ENCODE data around the gene IRF2. TPM values are rescaled to one million over a fixed set of nuclear protein-coding genes. Genes with fewer than 3 reads are reported as not detected.
A peak's percentile ranks its signal among the peaks of the same experiment; 100 is the strongest.

IRF2 gene
- polyA plus RNA-seq, 1 donor (not counting 4 experiments of a cell fraction or from before 2014, with no cell fraction given), result 23.8 TPM

DNA sequence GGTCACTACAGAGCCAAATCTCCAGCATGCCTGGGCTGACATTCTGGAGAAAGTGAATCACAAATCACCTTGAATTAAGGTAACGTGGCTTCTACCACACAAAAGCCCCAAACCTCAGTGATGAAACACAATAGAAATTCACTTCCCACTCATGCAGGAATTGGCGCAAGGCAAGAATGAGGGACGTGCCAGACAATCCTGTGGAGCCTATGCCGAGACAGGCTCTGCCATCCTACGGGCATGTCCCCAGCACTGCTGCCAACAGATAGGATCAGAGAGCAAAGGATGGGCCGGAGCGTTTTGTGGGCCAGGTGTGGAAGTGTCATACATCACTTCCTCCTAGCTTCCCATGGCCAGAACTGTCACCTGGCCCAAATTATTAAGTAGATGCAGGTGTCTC, 118.0 kb downstream of the IRF2 start:
- Histone ChIP-seq H3K9ac (ENCODE audit: control insufficient read depth, extremely low read depth, insufficient read depth, low read length) (no peak overlapping the region), H3K36me3 (ENCODE audit: control insufficient read depth in 2 of 2, extremely low read depth in 1 of 2, insufficient read depth in 2 of 2, low read length in 2 of 2) (no peaks in the 10 kb centered on the region), H3K27me3 (ENCODE audit: control insufficient read depth, extremely low read depth, insufficient read depth, low read length) (no peaks in the 10 kb centered on the region), H3K9me3 (ENCODE audit: control insufficient read depth, low read depth, low read length) (no peaks in the 10 kb centered on the region), H4K20me1 (ENCODE audit: control insufficient read depth, extremely low read depth, insufficient read depth, low read length) (no peaks in the 10 kb centered on the region), H2AFZ (ENCODE audit: control insufficient read depth, low read length) (peak overlapping the region; percentile 58), H3K4me2 (ENCODE audit: control insufficient read depth, extremely low read depth, insufficient read depth, low read depth, low read length) (peak overlapping the region; percentile 17), H3K4me1 (ENCODE audit: control insufficient read depth, extremely low read depth, insufficient read depth, low read length) (peaks cover 18% of the 10 kb centered on the region), H3K27ac (ENCODE audit: control insufficient read depth, insufficient read depth, low read length) (no peak overlapping the region), H3K9me1 (ENCODE audit: control insufficient read depth, extremely low read depth, insufficient read depth, low read length) (no peaks in the 10 kb centered on the region), H3K79me2 (ENCODE audit: control insufficient read depth, insufficient read depth, low read length) (no peaks in the 10 kb centered on the region), H3K4me3 (ENCODE audit: control insufficient read depth in 2 of 3, extremely low read depth in 1 of 3, insufficient read depth in 2 of 3, low read depth in 1 of 3, low read length in 3 of 3) (no peak overlapping the region)
- FAIRE-seq (peak; percentile 63), DNase-seq (ENCODE audit: low read depth, low spot score) (peak; percentile 55)
- dilution Hi-C loops (cut with MboI; ENCODE audit: extremely low pct_ligation_motif_present, low sequenced_read_pairs), result no loop called here
- no peak for TF ChIP-seq EZH2 (IDR thresholded peaks at IDR 0.05; ENCODE audit: low read length)
- TF ChIP-seq, protein P1, sequence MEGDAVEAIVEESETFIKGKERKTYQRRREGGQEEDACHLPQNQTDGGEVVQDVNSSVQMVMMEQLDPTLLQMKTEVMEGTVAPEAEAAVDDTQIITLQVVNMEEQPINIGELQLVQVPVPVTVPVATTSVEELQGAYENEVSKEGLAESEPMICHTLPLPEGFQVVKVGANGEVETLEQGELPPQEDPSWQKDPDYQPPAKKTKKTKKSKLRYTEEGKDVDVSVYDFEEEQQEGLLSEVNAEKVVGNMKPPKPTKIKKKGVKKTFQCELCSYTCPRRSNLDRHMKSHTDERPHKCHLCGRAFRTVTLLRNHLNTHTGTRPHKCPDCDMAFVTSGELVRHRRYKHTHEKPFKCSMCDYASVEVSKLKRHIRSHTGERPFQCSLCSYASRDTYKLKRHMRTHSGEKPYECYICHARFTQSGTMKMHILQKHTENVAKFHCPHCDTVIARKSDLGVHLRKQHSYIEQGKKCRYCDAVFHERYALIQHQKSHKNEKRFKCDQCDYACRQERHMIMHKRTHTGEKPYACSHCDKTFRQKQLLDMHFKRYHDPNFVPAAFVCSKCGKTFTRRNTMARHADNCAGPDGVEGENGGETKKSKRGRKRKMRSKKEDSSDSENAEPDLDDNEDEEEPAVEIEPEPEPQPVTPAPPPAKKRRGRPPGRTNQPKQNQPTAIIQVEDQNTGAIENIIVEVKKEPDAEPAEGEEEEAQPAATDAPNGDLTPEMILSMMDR (optimal IDR thresholded peaks at IDR 0.05 in 1 of 3, IDR thresholded peaks at IDR 0.05 in 1 of 3, conservative IDR thresholded peaks at IDR 0.05 in 1 of 3; ENCODE audit: extremely low read depth in 1 of 3, insufficient read depth in 2 of 3, low read length in 3 of 3), result no peak

DNA sequence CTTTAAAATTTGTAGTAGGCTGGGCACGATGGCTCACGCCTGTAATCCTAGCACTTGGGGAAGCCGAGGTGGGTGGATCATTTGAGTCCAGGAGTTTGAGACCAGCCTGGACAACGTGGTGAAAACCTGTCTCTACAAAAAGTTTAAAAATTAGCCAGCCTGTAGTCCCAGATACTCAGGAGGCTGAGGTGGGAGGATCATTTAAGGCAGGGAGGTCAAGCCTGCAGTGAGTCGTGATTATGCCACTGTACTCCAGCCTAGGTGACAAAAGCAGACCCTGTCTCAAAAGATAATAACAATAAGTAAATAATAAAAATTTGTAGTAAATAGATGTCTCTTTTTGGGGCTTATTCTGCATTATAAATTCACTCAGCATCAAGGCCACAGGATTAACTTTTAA, 118.5 kb downstream of the IRF2 start:
- no peak overlapping the region for H3K4me3 ChIP-seq (ENCODE audit: control insufficient read depth in 2 of 3, extremely low read depth in 1 of 3, insufficient read depth in 2 of 3, low read depth in 1 of 3, low read length in 3 of 3)
- H3K4me1 ChIP-seq (ENCODE audit: control insufficient read depth, extremely low read depth, insufficient read depth, low read length), result peaks cover 18% of the 10 kb centered on the region
- peak overlapping the region; percentile 17 for H3K4me2 ChIP-seq (ENCODE audit: control insufficient read depth, extremely low read depth, insufficient read depth, low read depth, low read length)
- no peak for DNase-seq (ENCODE audit: low read depth, low spot score)
- H3K9ac ChIP-seq (ENCODE audit: control insufficient read depth, extremely low read depth, insufficient read depth, low read length), result no peak overlapping the region
- TF ChIP-seq EZH2 (IDR thresholded peaks at IDR 0.05; ENCODE audit: low read length), result no peak
- H4K20me1 ChIP-seq (ENCODE audit: control insufficient read depth, extremely low read depth, insufficient read depth, low read length), result no peaks in the 10 kb centered on the region
- H3K9me3 ChIP-seq (ENCODE audit: control insufficient read depth, low read depth, low read length), result no peaks in the 10 kb centered on the region
- H3K36me3 ChIP-seq (ENCODE audit: control insufficient read depth in 2 of 2, extremely low read depth in 1 of 2, insufficient read depth in 2 of 2, low read length in 2 of 2), result no peaks in the 10 kb centered on the region
- no peak for FAIRE-seq
- dilution Hi-C loops (cut with MboI; ENCODE audit: extremely low pct_ligation_motif_present, low sequenced_read_pairs), result no loop called here
- peak overlapping the region; percentile 58 for H2AFZ ChIP-seq (ENCODE audit: control insufficient read depth, low read length)
- no peaks in the 10 kb centered on the region for H3K9me1 ChIP-seq (ENCODE audit: control insufficient read depth, extremely low read depth, insufficient read depth, low read length)
- peak overlapping the region; percentile 16 for H3K27ac ChIP-seq (ENCODE audit: control insufficient read depth, insufficient read depth, low read length)
- no peaks in the 10 kb centered on the region for H3K27me3 ChIP-seq (ENCODE audit: control insufficient read depth, extremely low read depth, insufficient read depth, low read length)
- no peaks in the 10 kb centered on the region for H3K79me2 ChIP-seq (ENCODE audit: control insufficient read depth, insufficient read depth, low read length)

DNA sequence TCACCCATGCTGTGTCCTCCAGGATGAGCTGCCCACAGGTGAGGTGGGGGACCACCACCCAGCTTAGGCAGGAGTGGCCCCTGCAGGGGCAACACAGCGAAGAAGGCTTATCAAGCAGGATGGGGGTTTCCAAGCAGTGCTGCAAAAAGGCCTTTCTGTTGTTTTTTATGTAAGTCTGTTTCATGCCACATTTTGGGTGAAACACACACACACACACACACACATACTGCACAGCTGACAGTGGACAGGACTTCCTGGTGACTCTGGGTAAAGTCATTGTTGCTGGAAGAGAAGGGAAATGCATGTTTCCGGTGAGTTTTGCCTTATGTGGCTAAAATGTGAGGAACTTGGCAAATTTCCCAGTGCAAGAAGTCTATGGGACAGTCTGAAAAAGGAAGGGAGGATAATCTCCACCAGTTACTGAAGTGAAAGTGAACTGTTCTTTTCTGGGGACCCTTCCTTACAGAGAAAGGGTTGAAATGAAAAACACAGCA, 119.2 kb downstream of the IRF2 start:
- DNase-seq (ENCODE audit: low read depth, low spot score) (peak; percentile 65), FAIRE-seq (peak; percentile 48)
- dilution Hi-C loops (cut with MboI; ENCODE audit: extremely low pct_ligation_motif_present, low sequenced_read_pairs), result no loop called here
- Histone ChIP-seq H3K9me1 (ENCODE audit: control insufficient read depth, extremely low read depth, insufficient read depth, low read length) (no peaks in the 10 kb centered on the region), H3K36me3 (ENCODE audit: control insufficient read depth in 2 of 2, extremely low read depth in 1 of 2, insufficient read depth in 2 of 2, low read length in 2 of 2) (no peaks in the 10 kb centered on the region), H3K4me3 (ENCODE audit: control insufficient read depth in 2 of 3, extremely low read depth in 1 of 3, insufficient read depth in 2 of 3, low read depth in 1 of 3, low read length in 3 of 3) (no peak overlapping the region), H3K9me3 (ENCODE audit: control insufficient read depth, low read depth, low read length) (no peaks in the 10 kb centered on the region), H3K9ac (ENCODE audit: control insufficient read depth, extremely low read depth, insufficient read depth, low read length) (no peak overlapping the region), H3K27me3 (ENCODE audit: control insufficient read depth, extremely low read depth, insufficient read depth, low read length) (no peaks in the 10 kb centered on the region), H3K4me1 (ENCODE audit: control insufficient read depth, extremely low read depth, insufficient read depth, low read length) (peaks cover 18% of the 10 kb centered on the region), H3K27ac (ENCODE audit: control insufficient read depth, insufficient read depth, low read length) (peak overlapping the region; percentile 19), H3K79me2 (ENCODE audit: control insufficient read depth, insufficient read depth, low read length) (no peaks in the 10 kb centered on the region), H3K4me2 (ENCODE audit: control insufficient read depth, extremely low read depth, insufficient read depth, low read depth, low read length) (peak overlapping the region; percentile 9), H4K20me1 (ENCODE audit: control insufficient read depth, extremely low read depth, insufficient read depth, low read length) (no peaks in the 10 kb centered on the region), H2AFZ (ENCODE audit: control insufficient read depth, low read length) (peak overlapping the region; percentile 0)
- TF ChIP-seq, protein P1 (optimal IDR thresholded peaks at IDR 0.05 in 1 of 3, IDR thresholded peaks at IDR 0.05 in 1 of 3, conservative IDR thresholded peaks at IDR 0.05 in 1 of 3; ENCODE audit: extremely low read depth in 1 of 3, insufficient read depth in 2 of 3, low read length in 3 of 3), result no peak
- no peak for TF ChIP-seq EZH2 (IDR thresholded peaks at IDR 0.05; ENCODE audit: low read length)
